ENCODE data around the gene LCORL.
A peak's percentile ranks its signal among the peaks of the same experiment; 100 is the strongest.

The LCORL gene

GRCh38 chr4:18021720-18022571 is at the start of gene LCORL:
Gene LCORL (minus strand): TSS chr4:18021755. CDS start chr4:18021751, 4 bp downstream.
- peak within 1 kb of the TSS; percentile 90 for H3K4me3 Mint-ChIP-seq
- H3K9me3 Mint-ChIP-seq: no peaks in the 10 kb centered on the region
- peaks cover 15% of the 10 kb centered on the region for H3K4me1 Mint-ChIP-seq (ENCODE audit: low read depth)
- intact Hi-C loops (cut with micrococcal nuclease): loop anchor here (1.0 to 2.0 kb wide), 2 partner anchors 212 to 407 kb away; partner anchors contain the start of genes DCAF16, MED28 and NCAPG
- H3K27ac Mint-ChIP-seq: peak within 1 kb of the TSS; percentile 99
- peaks cover 15% of the 10 kb centered on the region for H3K27me3 Mint-ChIP-seq
- H3K36me3 Mint-ChIP-seq (ENCODE audit: low read depth): peaks cover 16% of the 10 kb centered on the region

DNA sequence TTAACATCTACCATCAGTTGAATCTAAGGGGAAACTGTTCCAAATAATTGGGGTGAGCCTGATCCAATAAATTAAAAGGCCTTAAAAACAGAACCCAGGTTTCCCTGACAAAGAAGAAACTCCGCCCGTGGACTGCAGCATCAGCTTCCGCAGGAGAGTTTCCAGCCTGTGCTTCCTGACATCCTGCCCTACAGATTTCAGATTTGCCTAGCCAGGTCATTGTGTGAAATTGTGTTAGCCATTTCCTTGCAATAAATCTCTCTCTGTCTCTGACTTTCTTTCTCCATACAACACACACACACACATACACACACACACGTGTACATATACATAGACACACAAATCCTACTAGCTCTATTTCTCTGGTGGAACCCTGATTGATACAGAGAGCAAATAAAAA is 48.3 kb upstream of the LCORL start:
- intact Hi-C loops (cut with micrococcal nuclease): no loop called here
- H3K9me3 Mint-ChIP-seq: peaks cover 20% of the 10 kb centered on the region
- no peaks in the 10 kb centered on the region for H3K4me1 Mint-ChIP-seq (ENCODE audit: low read depth)

GRCh38 chr4:18067031-18067430 is 45.5 kb upstream of the LCORL start:
- H3K27me3 Mint-ChIP-seq: peaks cover 7% of the 10 kb centered on the region
- intact Hi-C loops (cut with micrococcal nuclease): no loop called here
- H3K9me3 Mint-ChIP-seq: peaks cover 40% of the 10 kb centered on the region
- no peak overlapping the region for H3K27ac Mint-ChIP-seq
- H3K36me3 Mint-ChIP-seq (ENCODE audit: low read depth): no peaks in the 10 kb centered on the region
- no peaks in the 10 kb centered on the region for H3K4me1 Mint-ChIP-seq (ENCODE audit: low read depth)
- H3K4me3 Mint-ChIP-seq: no peak overlapping the region

More for the DNA sequence above, 48.3 kb upstream of the LCORL start:
- H3K27me3 Mint-ChIP-seq: peaks cover 7% of the 10 kb centered on the region
- no peaks in the 10 kb centered on the region for H3K36me3 Mint-ChIP-seq (ENCODE audit: low read depth)
- no peak overlapping the region for H3K27ac Mint-ChIP-seq
- H3K4me3 Mint-ChIP-seq: no peak overlapping the region

DNA sequence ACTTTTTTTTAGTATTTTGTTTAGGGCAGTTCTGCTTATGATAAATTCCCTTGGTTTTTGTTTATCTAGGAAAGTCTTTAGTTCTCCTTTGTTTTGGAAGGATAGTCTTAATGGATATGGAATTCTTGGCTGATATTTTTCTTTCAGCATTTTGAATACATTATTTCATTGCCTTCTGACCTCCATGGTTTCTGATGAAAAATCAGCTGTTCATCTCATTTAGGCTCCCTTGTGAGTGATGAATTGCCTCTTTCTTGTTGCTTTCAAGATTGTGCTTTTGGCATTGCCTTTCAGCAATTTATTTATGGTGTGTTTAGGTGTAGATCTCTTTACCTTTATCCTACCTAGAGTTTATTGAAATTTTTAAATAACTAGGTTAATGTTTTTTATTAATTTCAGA is 41.5 kb upstream of the LCORL start:
- Mint-ChIP-seq H3K27me3 (peaks cover 10% of the 10 kb centered on the region), H3K9me3 (peaks cover 40% of the 10 kb centered on the region)
- intact Hi-C loops (cut with micrococcal nuclease): no loop called here

GRCh38 chr4:18057821-18058533 is 36.4 kb upstream of the LCORL start:
- Mint-ChIP-seq H3K27me3 (peaks cover 21% of the 10 kb centered on the region), H3K36me3 (ENCODE audit: low read depth) (no peaks in the 10 kb centered on the region), H3K4me3 (no peak overlapping the region), H3K9me3 (peaks cover 4% of the 10 kb centered on the region), H3K4me1 (ENCODE audit: low read depth) (no peaks in the 10 kb centered on the region), H3K27ac (no peak overlapping the region)
- intact Hi-C loops (cut with micrococcal nuclease): no loop called here

More for the DNA sequence above, 41.5 kb upstream of the LCORL start:
- no peak overlapping the region for H3K4me3 Mint-ChIP-seq
- no peak overlapping the region for H3K27ac Mint-ChIP-seq
- H3K4me1 Mint-ChIP-seq (ENCODE audit: low read depth): no peaks in the 10 kb centered on the region
- no peaks in the 10 kb centered on the region for H3K36me3 Mint-ChIP-seq (ENCODE audit: low read depth)

- intact Hi-C loops (cut with micrococcal nuclease): no loop called here
- H3K4me3 Mint-ChIP-seq: no peak overlapping the region
These were observed 34.5 kb upstream of the LCORL start for GRCh38 chr4:18056030-18056429.

DNA sequence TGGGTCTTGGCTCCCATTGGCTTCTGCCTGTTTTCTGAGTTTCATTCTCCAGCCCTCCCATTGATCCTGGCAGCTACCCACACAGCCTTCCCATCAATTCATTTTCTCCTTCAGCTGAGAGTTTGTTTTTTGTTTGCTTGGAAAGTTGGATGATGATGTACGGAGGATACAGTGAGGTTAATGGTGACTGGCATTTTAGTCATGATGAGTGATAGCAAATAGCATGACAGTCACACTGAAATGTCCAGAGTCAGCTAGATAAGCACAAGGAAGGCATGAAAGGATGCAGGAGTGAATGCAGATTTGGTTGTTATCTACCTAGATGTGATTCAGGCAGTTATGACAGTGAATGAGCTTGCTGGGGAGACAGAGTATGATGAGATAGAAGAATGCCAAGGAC is 30.6 kb upstream of the LCORL start:
- H3K4me1 Mint-ChIP-seq (ENCODE audit: low read depth): no peaks in the 10 kb centered on the region
- no peak overlapping the region for H3K27ac Mint-ChIP-seq
- H3K4me3 Mint-ChIP-seq: no peak overlapping the region
- intact Hi-C loops (cut with micrococcal nuclease): no loop called here
- no peaks in the 10 kb centered on the region for H3K36me3 Mint-ChIP-seq (ENCODE audit: low read depth)
- peaks cover 12% of the 10 kb centered on the region for H3K27me3 Mint-ChIP-seq
- H3K9me3 Mint-ChIP-seq: no peaks in the 10 kb centered on the region

More at GRCh38 chr4:18056030-18056429, 34.5 kb upstream of the LCORL start:
- Mint-ChIP-seq H3K4me1 (ENCODE audit: low read depth) (no peaks in the 10 kb centered on the region), H3K36me3 (ENCODE audit: low read depth) (no peaks in the 10 kb centered on the region), H3K27me3 (peaks cover 21% of the 10 kb centered on the region), H3K9me3 (no peaks in the 10 kb centered on the region), H3K27ac (no peak overlapping the region)

GRCh38 chr4:18051281-18051680 is 29.7 kb upstream of the LCORL start:
- no peak overlapping the region for H3K27ac Mint-ChIP-seq
- no peaks in the 10 kb centered on the region for H3K9me3 Mint-ChIP-seq
- peaks cover 12% of the 10 kb centered on the region for H3K27me3 Mint-ChIP-seq
- intact Hi-C loops (cut with micrococcal nuclease): no loop called here
- H3K36me3 Mint-ChIP-seq (ENCODE audit: low read depth): no peaks in the 10 kb centered on the region
- no peak overlapping the region for H3K4me3 Mint-ChIP-seq
- H3K4me1 Mint-ChIP-seq (ENCODE audit: low read depth): no peaks in the 10 kb centered on the region

GRCh38 chr4:18050448-18050847 is 28.9 kb upstream of the LCORL start:
- Mint-ChIP-seq H3K4me3 (no peak overlapping the region), H3K27ac (no peak overlapping the region), H3K36me3 (ENCODE audit: low read depth) (no peaks in the 10 kb centered on the region), H3K9me3 (no peaks in the 10 kb centered on the region), H3K4me1 (ENCODE audit: low read depth) (no peaks in the 10 kb centered on the region), H3K27me3 (peaks cover 6% of the 10 kb centered on the region)
- intact Hi-C loops (cut with micrococcal nuclease): no loop called here

DNA sequence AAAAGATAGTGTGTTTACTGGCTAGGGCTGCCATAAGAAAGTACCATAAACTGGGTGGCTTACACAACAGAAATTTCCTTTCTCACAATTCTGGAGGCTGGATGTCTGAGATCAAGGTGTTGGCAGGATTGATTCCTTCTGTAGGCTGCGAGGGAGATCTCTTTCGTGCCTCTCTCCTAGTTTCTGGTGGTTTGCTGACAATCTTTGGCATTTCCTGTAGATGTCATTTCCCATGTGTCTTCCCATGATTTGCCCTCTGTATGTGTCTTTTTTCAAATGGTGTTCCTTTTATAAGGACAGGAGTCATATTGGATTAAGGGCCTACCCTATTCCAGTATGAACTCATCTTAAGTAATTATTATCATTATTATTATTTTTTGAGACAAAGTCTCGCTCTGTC is 27.9 kb upstream of the LCORL start:
- no peak overlapping the region for H3K4me3 Mint-ChIP-seq
- no peak overlapping the region for H3K27ac Mint-ChIP-seq
- H3K27me3 Mint-ChIP-seq: peaks cover 3% of the 10 kb centered on the region
- no peaks in the 10 kb centered on the region for H3K36me3 Mint-ChIP-seq (ENCODE audit: low read depth)
- no peaks in the 10 kb centered on the region for H3K9me3 Mint-ChIP-seq
- intact Hi-C loops (cut with micrococcal nuclease): no loop called here
- H3K4me1 Mint-ChIP-seq (ENCODE audit: low read depth): no peaks in the 10 kb centered on the region

GRCh38 chr4:18042754-18043153 is 21.2 kb upstream of the LCORL start:
- Mint-ChIP-seq H3K9me3 (no peaks in the 10 kb centered on the region), H3K4me1 (ENCODE audit: low read depth) (no peaks in the 10 kb centered on the region), H3K27ac (no peak overlapping the region), H3K36me3 (ENCODE audit: low read depth) (no peaks in the 10 kb centered on the region), H3K4me3 (no peak overlapping the region), H3K27me3 (no peaks in the 10 kb centered on the region)
- intact Hi-C loops (cut with micrococcal nuclease): no loop called here

DNA sequence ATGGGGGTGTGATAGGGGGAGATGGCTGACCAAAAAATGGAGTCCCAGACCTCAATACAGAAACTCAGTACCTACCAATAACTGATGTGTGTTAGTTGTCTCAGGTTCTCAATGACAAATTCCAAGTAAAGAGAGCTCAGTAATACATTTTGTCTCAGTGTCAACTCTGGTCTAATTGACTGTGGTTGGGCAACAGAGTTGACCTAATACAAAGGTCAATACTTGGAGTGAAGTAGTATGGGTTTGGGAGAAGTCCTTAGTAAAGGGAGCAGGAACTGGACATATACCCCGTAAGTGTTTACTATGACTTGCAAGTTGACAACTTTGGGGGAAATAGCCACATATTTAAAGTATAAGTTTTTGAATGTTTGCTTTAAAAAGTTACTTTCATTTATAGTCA is 20.5 kb upstream of the LCORL start:
- Mint-ChIP-seq H3K9me3 (no peaks in the 10 kb centered on the region), H3K4me3 (no peak overlapping the region), H3K27ac (no peak overlapping the region), H3K27me3 (no peaks in the 10 kb centered on the region), H3K36me3 (ENCODE audit: low read depth) (no peaks in the 10 kb centered on the region), H3K4me1 (ENCODE audit: low read depth) (no peaks in the 10 kb centered on the region)
- intact Hi-C loops (cut with micrococcal nuclease): no loop called here

DNA sequence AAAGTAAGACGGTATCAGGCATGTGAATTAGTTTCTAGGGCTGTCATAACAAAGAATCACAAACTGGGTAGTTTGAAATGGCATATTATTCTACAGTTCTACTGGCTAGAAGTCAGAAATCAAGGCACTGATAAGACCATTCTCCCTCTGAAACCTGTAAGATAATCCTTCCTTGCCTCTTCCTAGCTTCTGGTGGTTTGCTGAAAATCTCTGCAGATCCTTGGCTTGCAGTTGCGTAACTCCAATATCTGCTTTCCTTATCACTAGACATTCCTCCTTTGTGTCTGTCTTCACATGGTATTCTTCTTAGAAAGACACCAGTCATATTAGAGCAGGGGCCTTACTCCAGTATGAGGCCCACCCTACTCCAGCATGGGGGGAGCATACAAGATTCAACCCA is 19.6 kb upstream of the LCORL start:
- Mint-ChIP-seq H3K27me3 (no peaks in the 10 kb centered on the region), H3K27ac (no peak overlapping the region), H3K4me3 (no peak overlapping the region), H3K4me1 (ENCODE audit: low read depth) (no peaks in the 10 kb centered on the region), H3K36me3 (ENCODE audit: low read depth) (no peaks in the 10 kb centered on the region), H3K9me3 (no peaks in the 10 kb centered on the region)
- intact Hi-C loops (cut with micrococcal nuclease): no loop called here

DNA sequence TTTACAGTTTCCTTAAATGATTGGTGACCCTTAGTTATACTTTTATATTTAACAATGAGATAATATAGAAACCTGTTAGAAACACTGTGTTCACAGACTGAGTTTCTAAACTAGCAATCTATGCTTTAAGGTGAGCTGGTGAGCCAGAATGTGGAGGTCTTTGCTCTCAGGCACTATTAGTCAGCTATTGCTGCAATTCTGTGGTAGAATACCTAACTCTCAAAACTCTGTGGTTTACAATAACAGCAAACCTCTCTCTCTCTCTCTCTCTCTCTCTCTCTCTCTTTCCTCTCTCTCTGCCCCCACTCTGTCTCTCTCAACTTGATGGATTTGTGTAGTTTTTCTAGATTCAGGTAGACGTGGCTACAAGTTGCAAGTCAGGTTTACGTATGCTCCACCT is 17.6 kb upstream of the LCORL start:
- Mint-ChIP-seq H3K27me3 (peaks cover 2% of the 10 kb centered on the region), H3K9me3 (no peaks in the 10 kb centered on the region), H3K27ac (no peak overlapping the region), H3K4me1 (ENCODE audit: low read depth) (no peaks in the 10 kb centered on the region), H3K4me3 (no peak overlapping the region), H3K36me3 (ENCODE audit: low read depth) (no peaks in the 10 kb centered on the region)
- intact Hi-C loops (cut with micrococcal nuclease): no loop called here
